H1 (cell line): ENCODE results near the gene SLC6A6. TPM values are rescaled to one million over a fixed set of nuclear protein-coding genes. Genes with fewer than 3 reads are reported as not detected.

ENCODE experiments used
- BACH1 ChIP-seq: IDR thresholded peaks from 2 replicates; pipeline ENCODE4 v1.6.1; 2012; ENCODE audit warnings: low read length, improper control_type of control experiment
- FOSL1 ChIP-seq: IDR thresholded peaks from 2 replicates; pipeline ENCODE4 v1.6.1; 2011; ENCODE audit warnings: mild to moderate bottlenecking, low read depth, low read length, moderate library complexity; ENCODE audit not compliant: insufficient read depth
- KDM4A ChIP-seq: IDR thresholded peaks from one replicate; pipeline ENCODE4 v1.7.1; 2012; ENCODE audit warnings: low read depth, mild to moderate bottlenecking, moderate library complexity, low read length, inconsistent platforms; ENCODE audit not compliant: severe bottlenecking
- POLR2AphosphoS5 ChIP-seq: IDR thresholded peaks from 2 replicates; pipeline ENCODE4 v1.6.1; 2011; ENCODE audit warnings: low read depth, low read length
- POU5F1 ChIP-seq: IDR thresholded peaks from 2 replicates; pipeline ENCODE4 v1.6.1; 2011; ENCODE audit warnings: low read depth, mild to moderate bottlenecking, low read length, moderate library complexity
- SAP30 ChIP-seq: fragments of 300-600 bp; sonication (generic); IDR thresholded peaks from 2 replicates; pipeline ENCODE4 v1.7.1; 2012; ENCODE audit warnings: low read length, moderate library complexity, mild to moderate bottlenecking, inconsistent platforms; ENCODE audit not compliant: insufficient read depth, insufficient replicate concordance
- SP4 ChIP-seq: IDR thresholded peaks from 2 replicates; pipeline ENCODE4 v1.6.1; 2012; ENCODE audit warnings: low read length, inconsistent platforms
- polyA plus RNA-seq, 7 experiments: library from polyadenylated mRNA; depleted of rRNA in 3 of 7; stranded (reverse) in 5 of 7; unstranded in 2 of 7; fragments of >200 nt in 5 of 7; fragments of 200-250 nt in 2 of 7; gene quantifications; 1 replicate in 5 of 7; 2 replicates in 1 of 7; 4 replicates in 1 of 7; pipeline versions ENCODE4 v1.2.1 to v1.2.3, GENCODE V29; 2011 to 2013; ENCODE audit warnings: missing spikeins in 2 of 7, mixed read lengths in 2 of 7
- total RNA-seq: library from RNA; stranded (reverse); fragmentation: NEBNext Ultra II Directional; extraction: Animal tissue kit (Norgen Biotek cat#: 25700); gene quantifications from 2 replicates; pipeline ENCODE4 v1.2.1, GENCODE V29; 2021
- TF ChIP-seq, protein P1 (sequence below): fragments of 300-600 bp; sonication (generic); IDR thresholded peaks from 2 replicates; pipeline ENCODE4 v1.7.1; 2012; ENCODE audit warnings: low read length, moderate library complexity, mild to moderate bottlenecking, inconsistent platforms; ENCODE audit not compliant: insufficient replicate concordance

Gene SLC6A6
- total and polyA plus RNA-seq, 2 of the 8 experiments (the other 6 are each of a cell fraction or from before 2014, with no cell fraction given): 66.2 to 144 TPM

GRCh38 chr3:14366248-14366647 lies 36.2 kb upstream of the SLC6A6 start (continued):
- TF ChIP-seq, protein P1, sequence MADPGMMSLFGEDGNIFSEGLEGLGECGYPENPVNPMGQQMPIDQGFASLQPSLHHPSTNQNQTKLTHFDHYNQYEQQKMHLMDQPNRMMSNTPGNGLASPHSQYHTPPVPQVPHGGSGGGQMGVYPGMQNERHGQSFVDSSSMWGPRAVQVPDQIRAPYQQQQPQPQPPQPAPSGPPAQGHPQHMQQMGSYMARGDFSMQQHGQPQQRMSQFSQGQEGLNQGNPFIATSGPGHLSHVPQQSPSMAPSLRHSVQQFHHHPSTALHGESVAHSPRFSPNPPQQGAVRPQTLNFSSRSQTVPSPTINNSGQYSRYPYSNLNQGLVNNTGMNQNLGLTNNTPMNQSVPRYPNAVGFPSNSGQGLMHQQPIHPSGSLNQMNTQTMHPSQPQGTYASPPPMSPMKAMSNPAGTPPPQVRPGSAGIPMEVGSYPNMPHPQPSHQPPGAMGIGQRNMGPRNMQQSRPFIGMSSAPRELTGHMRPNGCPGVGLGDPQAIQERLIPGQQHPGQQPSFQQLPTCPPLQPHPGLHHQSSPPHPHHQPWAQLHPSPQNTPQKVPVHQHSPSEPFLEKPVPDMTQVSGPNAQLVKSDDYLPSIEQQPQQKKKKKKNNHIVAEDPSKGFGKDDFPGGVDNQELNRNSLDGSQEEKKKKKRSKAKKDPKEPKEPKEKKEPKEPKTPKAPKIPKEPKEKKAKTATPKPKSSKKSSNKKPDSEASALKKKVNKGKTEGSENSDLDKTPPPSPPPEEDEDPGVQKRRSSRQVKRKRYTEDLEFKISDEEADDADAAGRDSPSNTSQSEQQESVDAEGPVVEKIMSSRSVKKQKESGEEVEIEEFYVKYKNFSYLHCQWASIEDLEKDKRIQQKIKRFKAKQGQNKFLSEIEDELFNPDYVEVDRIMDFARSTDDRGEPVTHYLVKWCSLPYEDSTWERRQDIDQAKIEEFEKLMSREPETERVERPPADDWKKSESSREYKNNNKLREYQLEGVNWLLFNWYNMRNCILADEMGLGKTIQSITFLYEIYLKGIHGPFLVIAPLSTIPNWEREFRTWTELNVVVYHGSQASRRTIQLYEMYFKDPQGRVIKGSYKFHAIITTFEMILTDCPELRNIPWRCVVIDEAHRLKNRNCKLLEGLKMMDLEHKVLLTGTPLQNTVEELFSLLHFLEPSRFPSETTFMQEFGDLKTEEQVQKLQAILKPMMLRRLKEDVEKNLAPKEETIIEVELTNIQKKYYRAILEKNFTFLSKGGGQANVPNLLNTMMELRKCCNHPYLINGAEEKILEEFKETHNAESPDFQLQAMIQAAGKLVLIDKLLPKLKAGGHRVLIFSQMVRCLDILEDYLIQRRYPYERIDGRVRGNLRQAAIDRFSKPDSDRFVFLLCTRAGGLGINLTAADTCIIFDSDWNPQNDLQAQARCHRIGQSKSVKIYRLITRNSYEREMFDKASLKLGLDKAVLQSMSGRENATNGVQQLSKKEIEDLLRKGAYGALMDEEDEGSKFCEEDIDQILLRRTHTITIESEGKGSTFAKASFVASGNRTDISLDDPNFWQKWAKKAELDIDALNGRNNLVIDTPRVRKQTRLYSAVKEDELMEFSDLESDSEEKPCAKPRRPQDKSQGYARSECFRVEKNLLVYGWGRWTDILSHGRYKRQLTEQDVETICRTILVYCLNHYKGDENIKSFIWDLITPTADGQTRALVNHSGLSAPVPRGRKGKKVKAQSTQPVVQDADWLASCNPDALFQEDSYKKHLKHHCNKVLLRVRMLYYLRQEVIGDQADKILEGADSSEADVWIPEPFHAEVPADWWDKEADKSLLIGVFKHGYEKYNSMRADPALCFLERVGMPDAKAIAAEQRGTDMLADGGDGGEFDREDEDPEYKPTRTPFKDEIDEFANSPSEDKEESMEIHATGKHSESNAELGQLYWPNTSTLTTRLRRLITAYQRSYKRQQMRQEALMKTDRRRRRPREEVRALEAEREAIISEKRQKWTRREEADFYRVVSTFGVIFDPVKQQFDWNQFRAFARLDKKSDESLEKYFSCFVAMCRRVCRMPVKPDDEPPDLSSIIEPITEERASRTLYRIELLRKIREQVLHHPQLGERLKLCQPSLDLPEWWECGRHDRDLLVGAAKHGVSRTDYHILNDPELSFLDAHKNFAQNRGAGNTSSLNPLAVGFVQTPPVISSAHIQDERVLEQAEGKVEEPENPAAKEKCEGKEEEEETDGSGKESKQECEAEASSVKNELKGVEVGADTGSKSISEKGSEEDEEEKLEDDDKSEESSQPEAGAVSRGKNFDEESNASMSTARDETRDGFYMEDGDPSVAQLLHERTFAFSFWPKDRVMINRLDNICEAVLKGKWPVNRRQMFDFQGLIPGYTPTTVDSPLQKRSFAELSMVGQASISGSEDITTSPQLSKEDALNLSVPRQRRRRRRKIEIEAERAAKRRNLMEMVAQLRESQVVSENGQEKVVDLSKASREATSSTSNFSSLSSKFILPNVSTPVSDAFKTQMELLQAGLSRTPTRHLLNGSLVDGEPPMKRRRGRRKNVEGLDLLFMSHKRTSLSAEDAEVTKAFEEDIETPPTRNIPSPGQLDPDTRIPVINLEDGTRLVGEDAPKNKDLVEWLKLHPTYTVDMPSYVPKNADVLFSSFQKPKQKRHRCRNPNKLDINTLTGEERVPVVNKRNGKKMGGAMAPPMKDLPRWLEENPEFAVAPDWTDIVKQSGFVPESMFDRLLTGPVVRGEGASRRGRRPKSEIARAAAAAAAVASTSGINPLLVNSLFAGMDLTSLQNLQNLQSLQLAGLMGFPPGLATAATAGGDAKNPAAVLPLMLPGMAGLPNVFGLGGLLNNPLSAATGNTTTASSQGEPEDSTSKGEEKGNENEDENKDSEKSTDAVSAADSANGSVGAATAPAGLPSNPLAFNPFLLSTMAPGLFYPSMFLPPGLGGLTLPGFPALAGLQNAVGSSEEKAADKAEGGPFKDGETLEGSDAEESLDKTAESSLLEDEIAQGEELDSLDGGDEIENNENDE: no peak
- no peak for TF ChIP-seq POLR2AphosphoS5
- TF ChIP-seq BACH1: no peak
- no peak for TF ChIP-seq SAP30
- no peak for TF ChIP-seq FOSL1
- TF ChIP-seq KDM4A: no peak
- TF ChIP-seq SP4: no peak
- no peak for TF ChIP-seq POU5F1
